ENCODE measurements around the gene PTGDR.

PTGDR gene

DNA sequence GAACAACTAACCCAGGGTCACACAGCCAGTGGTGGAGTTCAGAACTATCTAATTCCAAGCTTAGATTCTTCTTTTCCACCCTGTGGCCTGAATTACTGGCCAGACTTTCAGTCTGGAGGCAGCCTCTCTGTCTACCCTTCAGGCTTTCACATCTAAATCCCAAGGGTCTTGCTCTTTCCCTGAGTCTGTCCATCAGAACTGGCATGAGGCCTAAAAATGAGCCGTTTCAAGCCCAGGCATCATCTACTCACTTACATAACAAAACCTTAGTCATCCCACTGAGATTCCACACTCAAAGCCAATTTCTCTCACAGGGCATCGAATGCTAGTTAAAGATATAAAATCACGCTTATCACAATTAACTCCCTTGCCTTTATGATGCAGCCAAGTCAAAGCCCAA is 1.3 kb upstream of the PTGDR start:
- DNase-seq, result no peak

DNA sequence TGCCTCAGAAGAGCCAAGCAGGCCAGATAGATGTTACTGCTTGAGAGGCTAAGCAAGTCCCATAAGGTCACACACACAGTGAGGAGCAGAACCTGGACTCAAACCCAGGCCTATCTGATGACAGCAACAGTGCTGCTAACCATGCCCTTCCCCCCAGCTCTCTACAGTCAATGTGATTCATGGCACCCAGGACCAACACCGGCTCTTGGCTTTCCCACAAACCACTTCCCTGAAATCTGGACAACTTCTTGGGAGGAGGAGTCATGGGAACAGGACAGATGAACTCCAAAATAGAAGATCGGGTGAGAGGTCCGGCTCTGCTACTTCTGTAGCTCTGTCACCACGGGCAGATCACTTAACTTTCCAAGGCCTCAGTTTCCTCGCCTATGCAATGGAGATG is 716 bp upstream of the PTGDR start:
- DNase-seq, result no peak

DNA sequence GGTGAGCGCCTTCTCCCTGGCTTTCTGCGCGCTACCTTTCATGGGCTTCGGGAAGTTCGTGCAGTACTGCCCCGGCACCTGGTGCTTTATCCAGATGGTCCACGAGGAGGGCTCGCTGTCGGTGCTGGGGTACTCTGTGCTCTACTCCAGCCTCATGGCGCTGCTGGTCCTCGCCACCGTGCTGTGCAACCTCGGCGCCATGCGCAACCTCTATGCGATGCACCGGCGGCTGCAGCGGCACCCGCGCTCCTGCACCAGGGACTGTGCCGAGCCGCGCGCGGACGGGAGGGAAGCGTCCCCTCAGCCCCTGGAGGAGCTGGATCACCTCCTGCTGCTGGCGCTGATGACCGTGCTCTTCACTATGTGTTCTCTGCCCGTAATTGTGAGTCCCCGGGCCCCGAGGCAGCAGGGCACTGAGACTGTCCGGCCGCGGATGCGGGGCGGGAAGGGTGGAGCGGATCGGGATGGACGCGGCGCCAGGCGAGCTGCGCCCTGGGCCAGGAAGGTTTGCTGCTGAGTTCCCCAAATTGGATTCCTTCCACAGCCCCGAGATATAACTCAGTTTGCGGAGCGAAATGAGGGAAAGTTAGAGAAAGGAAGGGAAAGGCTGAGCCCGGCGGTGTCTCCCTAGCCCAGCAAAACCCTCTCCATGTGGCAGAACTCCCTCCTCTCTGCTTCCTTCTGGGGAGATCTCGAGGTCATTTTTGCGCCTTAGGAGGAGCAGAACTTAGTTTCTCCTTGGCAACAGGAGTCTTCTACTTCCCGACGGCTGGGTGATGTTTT is 972 bp downstream of the PTGDR start:
- DNase-seq, result peak in 3 of 5 donors; percentile 4 to 13 (median 8)

DNA sequence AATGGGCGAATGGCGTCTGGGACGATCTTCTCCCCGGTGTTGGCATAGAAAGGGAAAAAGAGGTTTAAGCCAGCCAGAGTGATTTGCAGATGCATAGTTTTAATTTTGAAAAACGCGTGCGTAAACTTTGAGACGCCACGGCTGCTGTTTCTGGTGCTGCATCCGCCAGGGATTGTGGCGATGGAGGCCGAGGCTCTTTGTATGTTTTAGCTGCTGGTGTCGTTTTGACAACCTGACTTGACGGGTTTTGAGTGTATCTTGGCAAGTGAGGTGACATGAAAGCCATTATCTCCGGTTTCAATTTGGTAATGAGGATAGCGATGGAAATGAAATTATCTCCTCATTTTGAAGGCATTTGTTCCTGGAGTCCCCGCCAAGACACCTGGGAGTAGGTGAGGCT is 1.6 kb downstream of the PTGDR start:
- DNase-seq, result no peak

DNA sequence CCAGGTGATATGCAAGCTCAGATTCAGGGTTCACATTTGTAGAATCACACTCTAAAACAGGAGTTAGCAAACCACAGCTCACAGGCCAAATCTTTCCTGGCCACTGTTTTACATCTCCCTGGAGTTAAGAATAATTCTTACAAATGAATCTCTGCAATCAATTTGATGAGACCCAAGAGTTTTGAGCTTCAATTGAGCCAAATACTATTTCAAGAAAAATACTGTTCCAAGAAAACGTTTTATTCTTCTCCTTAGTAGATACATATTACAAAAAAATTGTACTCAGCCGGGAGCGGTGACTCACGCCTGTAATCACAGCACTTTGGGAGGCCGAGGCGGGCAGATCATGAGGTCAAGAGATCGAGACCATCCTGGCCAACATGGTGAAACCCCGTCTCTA is 2.5 kb downstream of the PTGDR start:
- DNase-seq, result no peak

DNA sequence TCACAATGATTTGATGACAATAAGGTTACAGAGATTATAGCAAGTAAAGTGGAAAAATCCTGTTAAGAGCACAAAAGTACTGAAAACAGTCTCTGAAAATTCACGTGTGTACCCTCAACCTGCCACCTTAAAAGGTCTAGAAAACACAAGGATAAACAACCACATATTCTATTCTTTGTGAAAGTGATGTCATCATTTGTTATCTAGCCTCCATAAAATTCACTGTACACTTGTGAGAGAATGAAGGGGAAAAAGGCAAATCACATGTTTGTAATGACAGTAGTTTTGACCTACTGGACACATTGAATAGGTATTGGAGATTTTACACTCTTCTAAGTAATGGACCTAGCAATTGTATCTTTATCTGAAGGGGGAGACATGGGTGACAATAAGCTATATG is 4.0 kb downstream of the PTGDR start:
- DNase-seq, result no peak

DNA sequence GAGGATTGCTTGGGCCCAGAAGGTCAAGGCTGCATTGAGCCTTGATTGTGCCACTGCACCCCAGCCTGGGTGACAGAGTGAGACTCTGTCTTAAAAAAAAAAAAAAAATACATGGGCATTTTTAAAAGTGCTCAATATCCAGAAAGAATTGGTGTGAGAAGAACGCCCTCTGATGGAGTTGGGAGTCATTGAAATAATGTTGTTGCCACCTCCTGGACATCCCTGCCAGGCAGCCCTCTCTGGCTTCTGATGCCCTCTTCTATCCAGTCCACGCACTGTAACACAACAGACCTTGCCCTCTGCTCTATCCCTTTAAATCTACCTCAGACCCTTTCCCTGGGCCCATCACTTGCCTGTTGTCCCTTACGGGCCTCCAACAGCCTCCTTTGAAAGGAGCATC is 4.9 kb downstream of the PTGDR start:
- DNase-seq, result peak in 2 of 5 donors; percentile 9 to 20

DNA sequence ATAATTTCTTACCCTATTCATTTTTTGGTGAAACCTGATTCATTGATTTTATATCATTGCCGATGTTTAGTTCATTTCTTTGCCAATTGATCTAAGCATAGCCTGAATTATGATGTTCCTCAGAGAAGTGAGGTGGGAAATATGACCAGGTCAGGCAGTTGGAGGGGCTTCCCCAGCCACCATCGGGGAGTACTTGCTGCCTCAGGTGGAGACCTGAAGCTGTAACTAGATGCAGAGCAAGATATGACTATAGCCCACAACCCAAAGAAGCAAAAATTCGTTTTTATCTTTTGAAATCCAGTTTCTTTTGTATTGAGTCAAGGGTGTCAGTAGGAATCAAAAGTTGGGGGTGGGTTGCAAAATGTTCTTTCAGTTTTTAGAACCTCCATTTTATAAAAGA is 7.9 kb downstream of the PTGDR start:
- DNase-seq, result no peak

DNA sequence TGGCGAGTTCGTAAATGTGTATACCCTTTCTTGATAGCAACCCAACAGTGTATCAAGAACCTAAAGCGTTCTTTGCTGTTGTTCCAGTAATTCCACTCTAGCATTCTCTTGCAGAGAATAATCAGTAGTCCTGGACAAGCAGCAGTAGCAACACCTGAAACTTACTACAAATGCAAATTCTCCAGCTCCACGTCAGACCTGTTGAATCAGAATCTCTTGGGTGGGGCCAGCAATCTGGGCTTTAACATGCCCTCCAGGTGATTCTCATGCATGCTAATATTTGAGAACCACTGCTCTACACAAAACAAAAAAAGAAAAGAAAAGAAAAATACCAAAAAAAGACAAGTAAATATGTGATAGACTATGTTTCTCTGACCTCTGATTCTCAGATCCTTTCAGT is 10.1 kb downstream of the PTGDR start:
- no peak for DNase-seq

DNA sequence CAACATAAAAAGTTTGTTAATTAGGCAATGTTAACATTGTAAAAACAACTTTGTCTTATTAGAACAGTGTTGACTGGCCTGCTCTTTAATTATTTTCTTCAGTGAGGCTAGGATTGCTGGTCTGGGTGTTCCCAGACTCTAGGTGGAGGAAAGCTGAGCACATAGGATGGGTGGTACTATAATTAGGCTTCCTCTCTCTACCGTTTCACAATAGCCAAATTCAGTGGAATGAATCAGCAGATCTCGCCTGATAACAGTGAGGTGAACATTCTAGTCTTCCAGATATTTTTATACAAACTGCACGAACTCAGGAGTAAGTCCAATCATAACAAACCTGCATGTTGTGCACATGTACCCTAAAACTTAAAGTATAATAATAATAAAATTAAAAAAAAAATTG is 11.9 kb downstream of the PTGDR start:
- no peak for DNase-seq

DNA sequence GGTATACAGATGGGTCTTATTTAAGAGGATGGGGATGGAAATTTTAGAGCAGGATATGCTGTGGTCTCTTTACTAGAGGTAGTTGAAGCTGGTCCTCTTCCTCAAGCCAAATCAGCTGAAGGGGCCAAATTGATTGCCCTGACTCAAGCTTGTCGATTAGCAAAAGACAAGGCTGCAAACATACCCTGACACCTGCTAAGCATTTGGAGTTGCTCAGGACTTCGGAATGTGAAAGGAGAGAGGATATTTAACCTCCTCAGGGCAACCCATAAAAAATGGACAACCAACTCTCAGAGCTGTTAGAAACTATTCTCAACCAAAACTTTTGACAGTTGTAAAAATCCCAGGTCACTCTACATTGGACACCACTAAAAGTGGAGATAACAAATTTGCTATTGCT is 15.6 kb downstream of the PTGDR start:
- no peak for DNase-seq

DNA sequence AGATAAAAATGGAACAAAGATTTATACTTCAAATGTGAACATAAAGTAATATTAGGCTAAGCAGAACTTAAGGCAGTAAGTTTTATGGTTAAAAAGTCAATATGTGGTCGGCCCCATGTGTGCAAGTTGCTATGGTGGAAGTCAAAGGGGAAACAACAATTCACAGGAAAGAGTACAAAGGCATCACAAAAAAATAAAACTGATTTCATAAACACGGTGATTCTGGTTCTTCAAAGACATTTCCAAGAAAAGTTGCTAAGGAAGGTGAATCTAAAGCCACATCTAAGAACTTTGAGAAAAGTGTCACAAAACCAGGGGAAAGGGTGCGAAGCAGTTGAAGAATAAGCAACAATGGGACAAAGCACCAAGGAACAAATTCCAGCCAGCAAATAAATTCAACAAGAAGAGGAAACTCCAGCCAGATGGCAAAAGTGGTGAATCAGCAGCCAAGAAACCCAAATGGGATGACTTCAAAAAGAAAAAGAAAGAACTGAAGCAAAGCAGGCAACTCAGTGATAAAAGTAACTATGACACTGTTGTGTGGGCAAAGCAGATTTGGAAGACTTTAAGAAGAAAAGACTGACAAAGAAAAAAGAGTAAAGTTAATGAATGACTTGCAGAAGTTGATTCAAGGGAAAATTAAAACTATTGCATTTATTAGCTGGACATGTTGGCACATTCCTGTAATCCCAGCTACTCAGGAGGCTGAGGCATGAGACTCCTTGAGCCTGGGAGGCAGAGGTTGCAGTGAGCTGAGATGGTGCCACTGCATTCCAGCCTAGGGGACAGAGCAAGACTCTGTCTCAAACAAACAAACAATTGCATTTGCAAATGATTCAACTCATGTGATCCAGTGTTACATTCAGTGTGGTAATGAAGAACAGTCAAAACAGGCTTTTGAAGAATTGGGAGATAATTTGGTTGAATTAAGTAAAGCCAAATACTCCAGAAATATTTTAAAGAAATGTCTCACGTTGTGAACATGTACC is 19.5 kb downstream of the PTGDR start:
- DNase-seq, result peak in 1 of 5 donors; percentile 55

DNA sequence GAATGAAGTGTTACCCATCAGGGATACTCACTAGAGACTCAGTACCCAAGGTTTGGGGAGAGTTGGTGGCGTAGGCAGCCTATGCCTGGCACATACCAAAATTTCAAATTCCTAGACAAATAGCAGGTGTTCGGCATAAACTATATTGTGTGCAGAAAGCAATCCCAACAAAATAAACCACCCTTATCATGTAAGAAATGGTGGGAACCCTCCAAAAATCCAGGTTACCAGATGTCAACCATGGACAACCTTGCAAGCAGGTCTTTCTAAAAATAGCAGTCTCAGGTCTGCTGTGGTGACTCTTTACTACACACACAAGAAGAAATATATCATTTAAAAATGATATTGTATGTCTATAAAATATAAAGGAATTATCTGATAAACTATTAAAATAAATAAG is 28.9 kb downstream of the PTGDR start:
- DNase-seq, result no peak

DNA sequence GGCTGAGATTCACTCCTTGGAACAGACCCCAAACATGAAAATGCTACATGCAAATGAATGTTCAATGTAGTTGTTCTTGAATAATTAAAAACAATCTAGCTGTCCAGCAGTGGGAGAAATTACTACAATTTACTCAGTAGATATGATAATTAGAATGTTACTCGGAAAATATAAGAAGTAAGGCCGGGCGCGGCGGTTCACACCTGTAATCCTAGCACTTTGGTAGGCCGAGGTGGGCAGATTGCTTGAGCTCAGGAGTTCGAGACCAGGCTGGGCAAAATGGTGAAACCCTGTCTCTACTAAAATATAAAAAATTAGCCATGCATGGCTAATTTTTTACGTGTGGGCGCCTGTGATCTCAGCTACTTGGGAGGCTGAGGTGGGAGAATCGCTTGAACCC is 31.3 kb downstream of the PTGDR start:
- no peak for DNase-seq

DNA sequence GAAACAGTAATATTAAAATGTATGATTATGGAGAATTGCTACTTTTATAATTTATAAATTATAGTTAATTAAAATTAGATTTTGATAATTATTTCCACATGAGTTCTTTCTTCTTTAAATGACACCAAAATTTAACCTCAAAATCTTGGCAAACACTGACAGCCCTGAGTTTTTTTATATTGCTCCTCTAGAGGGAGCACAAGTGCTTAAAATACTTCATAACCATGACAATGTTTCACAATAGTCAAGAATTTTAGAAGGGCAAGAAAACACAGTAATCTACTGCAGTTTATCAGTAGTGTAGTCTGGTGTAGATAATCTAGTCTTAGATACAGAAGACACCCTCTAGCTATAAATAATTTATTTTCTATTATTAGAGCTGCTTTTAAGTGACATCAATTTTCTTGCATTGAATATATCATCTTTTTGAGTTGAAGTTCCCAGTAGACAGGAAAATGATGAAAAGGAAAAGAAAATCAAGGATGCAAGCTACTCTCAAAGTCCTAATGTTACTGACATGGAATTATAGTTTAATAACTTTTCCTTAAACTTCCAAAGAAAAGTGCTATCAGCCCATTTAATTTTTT is 32.3 kb downstream of the PTGDR start:
- DNase-seq, result peak in 1 of 5 donors; percentile 69

DNA sequence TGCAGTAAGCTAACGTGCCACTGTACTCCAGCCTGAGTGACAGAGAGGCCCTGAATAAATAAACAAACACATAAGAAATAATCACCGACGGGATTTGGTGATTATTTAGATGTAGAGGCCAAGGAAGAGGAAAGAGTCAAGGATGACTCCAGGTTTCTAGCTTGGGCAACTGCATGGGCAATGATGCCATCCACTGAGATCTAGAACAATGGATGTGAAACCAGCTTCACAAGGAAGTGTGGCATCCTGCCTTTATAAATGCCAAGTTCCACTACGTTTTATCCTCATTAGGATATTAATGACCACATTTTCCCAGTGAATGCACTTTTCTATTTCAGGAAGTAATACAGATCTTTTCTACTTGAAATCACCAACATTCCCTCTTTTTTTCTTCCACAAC is 35.7 kb downstream of the PTGDR start:
- DNase-seq, result no peak

DNA sequence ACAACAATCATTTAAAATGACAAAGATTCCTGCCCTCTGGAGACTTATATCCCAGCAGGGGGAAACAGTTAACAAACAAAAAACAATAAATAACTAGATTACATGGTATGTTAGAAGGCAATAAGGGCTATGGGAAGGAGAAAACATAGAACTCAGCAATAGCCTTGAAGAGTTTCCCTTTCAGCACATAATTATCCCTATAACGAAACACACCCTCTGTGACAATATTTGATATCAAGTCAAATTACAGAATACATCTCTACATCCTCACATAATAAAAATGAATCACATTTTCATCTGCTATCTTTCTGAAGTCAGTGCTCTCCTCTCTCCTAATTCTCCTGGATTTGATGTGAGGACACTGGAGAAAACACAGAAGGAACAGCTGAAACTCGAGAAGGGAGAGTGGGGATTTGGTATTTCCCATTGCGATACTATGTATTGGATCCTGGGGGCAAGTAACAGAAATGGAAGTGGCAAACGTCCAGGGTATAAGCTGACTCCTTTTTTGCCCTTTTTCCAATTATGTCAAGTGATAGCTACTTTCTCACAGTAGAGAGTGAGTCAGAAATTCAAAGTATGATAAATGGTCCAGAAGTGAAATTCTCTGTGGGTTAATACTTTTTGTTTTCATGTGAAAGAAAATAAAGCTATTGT is 36.9 kb downstream of the PTGDR start:
- no peak for DNase-seq

DNA sequence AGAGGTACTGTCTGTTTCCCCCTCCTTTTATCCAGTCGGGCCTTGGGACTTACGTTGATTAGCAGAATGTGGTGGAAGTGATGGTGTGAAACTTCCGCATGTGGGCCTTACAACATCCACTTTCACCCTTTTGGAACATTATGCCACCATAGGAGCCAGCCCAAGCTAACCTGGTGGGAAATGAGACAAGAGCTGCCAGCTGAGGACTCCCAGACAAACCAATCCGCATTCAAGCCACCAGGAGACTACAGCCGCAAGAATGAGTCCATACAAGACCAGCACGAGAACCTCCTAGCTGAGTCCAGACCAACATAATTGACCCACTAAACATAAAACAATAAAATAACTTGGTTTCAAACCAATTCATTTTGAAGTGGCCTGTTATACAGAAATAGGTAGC is 37.5 kb downstream of the PTGDR start:
- DNase-seq, result no peak

DNA sequence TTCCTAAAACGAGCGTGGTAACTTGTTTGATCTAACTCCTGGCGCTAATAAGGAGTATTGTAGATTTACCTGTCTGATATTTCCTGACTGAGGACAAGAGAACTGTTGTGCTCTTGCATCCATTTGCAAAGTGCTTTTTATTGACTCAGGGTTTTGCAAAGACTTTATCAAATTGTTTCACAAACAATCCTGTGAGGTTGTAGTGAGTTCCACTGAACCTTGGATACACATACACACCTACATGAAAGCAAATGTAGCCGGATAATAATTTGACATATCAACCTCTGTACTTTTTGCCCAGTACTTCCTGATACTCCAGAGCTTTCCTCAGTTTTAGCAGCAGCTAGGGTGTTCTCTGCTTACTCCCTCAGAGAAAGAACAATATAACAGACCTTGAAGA is 39.9 kb downstream of the PTGDR start:
- no peak for DNase-seq

DNA sequence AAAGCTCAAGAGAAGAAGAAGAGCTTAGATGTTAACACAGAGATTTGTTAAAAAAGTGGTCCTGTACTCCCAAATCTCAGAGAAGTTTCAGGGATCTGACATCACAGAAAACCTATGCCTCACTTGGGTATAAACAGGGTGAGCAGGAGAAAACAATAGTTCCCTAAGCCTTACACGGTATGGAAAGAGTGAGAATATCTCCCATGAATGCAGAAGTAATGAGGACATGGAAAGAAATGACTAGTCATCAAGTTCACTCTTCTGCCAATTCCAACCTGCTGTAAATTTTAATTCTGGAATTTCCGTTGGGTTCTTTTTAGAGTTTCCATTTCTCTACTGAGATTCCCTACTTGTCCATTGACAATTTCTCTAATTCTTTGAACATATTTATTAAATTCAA is 40.4 kb downstream of the PTGDR start:
- DNase-seq, result no peak

DNA sequence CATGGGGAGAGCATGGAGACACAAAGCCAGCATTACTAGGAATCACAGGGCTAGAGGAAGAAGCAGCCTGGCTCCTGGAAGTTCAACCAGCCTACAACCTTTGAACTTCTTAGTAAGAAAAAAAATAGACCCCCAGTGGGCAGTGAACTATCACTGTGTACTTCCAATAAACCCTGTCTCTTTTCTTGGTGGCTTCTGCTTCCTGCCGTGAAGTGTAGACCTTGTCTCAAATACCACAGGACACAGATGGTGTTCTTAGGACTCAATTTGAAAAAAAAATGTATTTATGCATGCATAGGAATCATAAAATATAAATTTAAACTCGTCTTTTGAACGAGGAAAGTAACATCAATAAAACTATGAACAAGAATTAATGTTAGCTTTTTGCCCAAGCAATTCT is 43.0 kb downstream of the PTGDR start:
- no peak for DNase-seq

DNA sequence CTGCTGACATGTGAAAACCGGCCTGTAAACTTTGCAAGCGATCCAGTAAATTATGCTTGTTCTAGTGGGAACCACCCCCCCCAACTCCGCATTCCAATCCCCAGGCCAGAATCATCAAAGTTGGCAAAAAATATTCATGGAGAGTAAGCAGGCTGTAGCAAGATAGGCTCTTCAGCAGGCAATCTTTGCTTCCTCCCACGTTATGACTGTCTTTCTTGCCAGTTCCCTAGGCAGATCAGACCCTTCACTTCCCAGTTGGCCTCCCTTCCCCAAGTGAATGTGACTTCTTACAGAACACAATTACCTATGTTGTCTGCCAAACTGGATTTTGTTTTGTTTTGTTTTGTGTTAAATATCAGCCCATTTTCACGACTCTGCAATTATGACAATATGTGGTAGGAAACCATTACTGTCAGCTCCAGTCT is 45.4 kb downstream of the PTGDR start:
- no peak for DNase-seq

DNA sequence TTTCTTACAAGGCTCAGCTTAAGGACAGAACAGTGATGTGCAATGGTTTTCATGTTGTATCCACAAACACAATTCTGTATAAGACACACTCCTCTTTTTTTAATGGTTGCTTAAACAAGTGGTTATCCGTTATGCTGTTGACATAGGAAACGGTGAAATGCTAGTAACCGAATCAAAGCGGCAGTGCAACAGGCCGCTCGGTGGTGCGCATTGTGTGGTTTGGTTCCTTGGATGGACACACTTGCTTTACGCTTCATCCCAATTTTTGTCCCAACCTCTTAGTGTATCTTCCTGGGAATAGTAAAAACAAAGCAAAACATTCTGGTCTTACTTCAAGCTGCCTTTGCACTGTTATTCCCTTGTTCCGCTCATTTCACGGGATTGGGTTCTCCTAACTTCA is 46.0 kb downstream of the PTGDR start:
- DNase-seq, result no peak
